HG03196 (cell line): ENCODE measurements around the gene KCNMA1.
"Not testable (repeated sequence)": the region's sequence is repeated elsewhere in the genome, so short reads cannot be mapped to it uniquely, and the experiment has no call there.

Experiments used
- ATAC-seq: cut with Tn5 transposase; IDR thresholded peaks from one replicate; pipeline ENCODE4 v1.9.1; 2021; ENCODE audit not compliant: unreplicated experiment

The KCNMA1 gene

DNA sequence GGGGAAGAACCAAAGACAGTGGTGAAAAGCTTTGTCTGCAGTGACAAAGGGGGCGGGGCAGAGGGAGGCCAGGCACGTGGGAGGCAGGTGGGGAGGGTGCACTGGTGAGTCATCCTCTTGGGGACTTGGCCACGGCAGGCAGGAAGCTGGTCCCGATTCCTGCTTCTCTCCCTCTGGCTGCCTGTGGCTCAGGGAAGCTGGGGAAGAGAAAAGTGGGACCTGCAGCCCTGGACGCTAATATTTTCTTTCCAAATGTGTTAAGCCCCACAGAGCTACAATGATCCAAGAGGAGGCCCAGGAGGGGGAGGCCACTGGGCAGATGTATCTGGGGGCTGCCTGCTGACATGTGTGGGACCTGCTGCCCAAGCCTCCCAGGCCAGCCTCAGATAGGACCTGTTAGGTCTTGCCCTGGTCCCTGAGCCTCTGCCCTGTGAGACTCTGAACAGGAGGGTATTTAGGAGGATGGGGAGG lies 231.8 kb downstream of the KCNMA1 start:
- no peak for ATAC-seq

GRCh38 chr10:77404810-77405209 lies 232.8 kb downstream of the KCNMA1 start:
- ATAC-seq: no peak

GRCh38 chr10:77403761-77404160 lies 233.8 kb downstream of the KCNMA1 start:
- no peak for ATAC-seq

GRCh38 chr10:77401683-77402082 lies 235.9 kb downstream of the KCNMA1 start:
- no peak for ATAC-seq

DNA sequence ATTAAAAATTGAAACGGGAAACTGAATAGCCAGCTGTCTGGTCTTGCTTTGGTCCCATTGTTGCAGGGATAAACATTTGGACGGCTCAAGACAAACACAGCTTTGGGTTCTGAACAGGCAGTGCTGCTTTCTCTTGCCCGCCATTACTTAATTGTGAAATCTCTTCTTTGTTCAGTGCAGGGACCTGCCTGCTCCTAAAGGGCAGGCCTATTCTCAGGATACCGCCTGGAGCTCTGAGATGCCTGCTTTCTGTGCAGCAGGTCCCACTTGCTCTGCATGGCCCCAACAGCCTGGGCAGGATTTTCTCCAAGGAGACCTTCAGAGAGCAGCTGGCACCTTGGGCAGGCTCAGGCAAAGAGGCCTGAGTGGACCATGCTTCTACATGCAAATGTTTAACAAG lies 237.6 kb downstream of the KCNMA1 start:
- no peak for ATAC-seq

DNA sequence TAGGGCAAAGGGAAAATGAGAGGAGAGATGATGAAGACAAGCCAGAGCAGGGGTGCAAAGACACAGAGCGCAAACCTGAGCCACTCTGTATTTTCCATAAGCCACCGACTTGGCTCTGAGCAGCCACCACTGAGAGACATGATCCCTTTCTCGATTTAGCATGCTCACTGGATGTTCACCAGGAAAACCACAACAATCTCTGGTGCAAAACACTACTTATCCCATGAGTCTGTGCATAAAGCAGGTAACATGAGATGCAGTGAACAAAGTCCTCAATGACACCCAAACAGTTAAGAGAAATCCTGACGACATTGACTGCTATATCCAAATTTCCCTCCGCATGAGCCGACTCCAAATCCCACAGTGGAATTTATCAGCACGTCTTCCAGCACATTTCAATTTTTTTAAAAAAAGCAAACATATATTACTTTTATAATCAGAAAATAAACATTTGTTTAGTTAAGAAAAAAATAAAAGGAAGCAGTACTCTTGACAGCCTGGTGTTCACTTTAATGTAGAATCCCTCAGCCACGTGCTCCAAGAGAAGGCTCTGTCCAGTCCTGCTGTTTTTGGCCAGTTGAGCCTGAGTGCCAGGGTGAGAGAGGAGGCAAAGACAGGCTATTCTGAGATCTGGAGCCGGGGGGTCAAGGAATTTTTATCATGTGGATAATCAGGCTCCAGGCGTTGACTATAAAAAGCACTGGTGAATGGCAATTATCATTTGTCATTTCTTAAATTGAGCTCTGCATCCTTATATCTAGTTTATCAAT lies 238.4 kb downstream of the KCNMA1 start:
- ATAC-seq: no peak

DNA sequence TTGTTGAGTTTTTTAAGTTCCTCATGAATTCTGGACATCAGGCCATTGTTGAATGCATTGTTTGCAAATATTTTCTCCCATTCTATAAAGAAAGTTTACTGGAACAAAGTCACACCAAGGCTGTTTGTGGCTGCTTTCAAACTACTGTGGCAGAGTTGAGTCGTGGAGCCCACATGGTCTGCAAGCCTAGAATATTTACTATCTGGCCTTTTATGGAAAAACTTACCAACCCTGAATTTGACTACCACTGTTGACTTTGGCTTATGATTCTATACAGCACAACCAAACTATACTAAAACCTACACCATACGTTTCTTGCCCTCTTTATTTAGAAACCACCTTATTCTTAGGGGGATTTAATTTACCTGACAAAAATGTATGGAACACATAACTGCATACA lies 239.1 kb downstream of the KCNMA1 start:
- no peak for ATAC-seq

GRCh38 chr10:77397103-77397502 lies 240.5 kb downstream of the KCNMA1 start:
- ATAC-seq: no peak

- ATAC-seq: no peak
Observed at GRCh38 chr10:77396290-77396689, 241.3 kb downstream of the KCNMA1 start.

DNA sequence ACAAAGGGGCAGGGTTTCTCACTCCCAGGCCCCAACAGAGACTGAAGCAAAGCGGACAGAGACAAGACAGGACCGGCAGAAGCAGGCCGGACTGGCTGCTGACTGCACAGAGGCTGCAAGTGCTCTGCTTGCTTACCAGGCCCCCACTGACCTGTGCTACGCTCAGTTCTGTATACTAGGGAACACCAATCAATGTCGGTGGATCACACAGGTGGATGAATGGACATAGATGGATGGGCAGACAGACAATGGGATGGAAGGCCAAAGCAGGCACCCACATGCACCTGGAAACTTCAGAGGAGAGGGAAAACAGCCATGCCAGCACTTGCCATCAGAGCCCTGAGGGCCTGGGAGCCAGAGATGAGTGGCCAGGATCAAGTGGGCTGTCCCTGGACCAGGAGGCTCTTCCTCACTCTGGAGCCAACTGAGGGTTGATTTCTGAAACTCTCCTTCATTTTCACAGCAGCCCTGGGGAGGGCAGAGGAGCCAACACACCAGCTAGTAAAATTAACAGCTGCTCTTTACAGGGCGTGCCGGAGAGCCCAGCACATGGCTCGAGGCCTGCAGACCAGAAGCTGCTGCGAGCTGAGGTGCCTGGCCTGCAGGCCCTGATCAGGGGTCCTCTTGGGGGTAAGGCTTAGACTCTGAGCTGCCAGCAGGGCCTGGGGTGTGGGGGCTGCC lies 243.6 kb downstream of the KCNMA1 start:
- no peak for ATAC-seq

DNA sequence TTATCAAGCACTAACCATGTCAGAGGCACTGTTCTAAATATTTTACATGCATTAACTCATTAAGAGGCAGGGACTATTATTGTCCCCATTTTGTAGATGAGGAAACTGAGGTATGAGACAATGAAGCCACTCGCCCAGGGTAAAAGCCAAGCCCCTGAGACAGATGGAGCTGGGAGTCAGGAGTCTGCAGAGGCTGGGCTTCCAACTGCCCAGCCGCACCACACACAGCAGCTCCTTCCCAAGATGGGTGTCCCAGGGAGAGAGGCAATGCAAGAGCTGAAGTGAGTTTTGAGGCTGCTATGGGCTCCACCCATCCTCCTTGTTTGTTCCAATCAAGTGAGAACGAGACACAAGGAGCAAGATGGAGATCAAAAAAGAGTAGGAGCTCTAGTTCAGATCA lies 244.2 kb downstream of the KCNMA1 start:
- ATAC-seq: no peak

GRCh38 chr10:77392851-77393250 lies 244.8 kb downstream of the KCNMA1 start:
- no peak for ATAC-seq

DNA sequence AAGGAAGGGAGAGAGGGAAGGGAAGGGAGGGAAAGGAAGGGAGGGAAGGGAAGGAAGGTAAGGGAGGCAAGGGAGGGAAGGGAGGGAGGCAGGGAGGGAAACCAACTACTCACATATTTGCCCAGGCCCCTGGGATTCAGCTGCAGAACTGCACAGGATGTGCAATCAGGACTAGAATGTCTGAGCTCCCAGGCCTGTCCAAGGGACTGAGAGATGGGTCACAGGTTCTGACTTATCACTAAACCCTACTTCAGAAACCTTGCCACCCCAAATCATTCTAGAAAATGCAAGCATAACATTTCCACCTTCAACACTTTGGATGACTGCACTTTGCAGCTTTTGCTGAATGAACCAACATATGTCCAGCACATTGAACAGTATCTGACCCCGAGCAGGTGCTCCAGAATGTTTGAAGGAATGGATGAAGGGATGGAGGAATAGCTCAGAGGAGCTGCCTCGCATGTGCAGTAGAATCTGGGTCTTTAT lies 245.3 kb downstream of the KCNMA1 start:
- ATAC-seq: no peak

GRCh38 chr10:77391605-77392235 lies 245.9 kb downstream of the KCNMA1 start:
- no peak for ATAC-seq

- no peak for ATAC-seq
Observed at GRCh38 chr10:77390481-77390891, 247.1 kb downstream of the KCNMA1 start.

GRCh38 chr10:77388571-77389100 lies 249.0 kb downstream of the KCNMA1 start:
- ATAC-seq: no peak

GRCh38 chr10:77387701-77388100 lies 249.9 kb downstream of the KCNMA1 start:
- ATAC-seq: not testable (repeated sequence)

GRCh38 chr10:77387247-77387646 lies 250.4 kb downstream of the KCNMA1 start:
- no peak for ATAC-seq

- ATAC-seq: no peak
Observed at GRCh38 chr10:77386838-77387237, 250.8 kb downstream of the KCNMA1 start.

DNA sequence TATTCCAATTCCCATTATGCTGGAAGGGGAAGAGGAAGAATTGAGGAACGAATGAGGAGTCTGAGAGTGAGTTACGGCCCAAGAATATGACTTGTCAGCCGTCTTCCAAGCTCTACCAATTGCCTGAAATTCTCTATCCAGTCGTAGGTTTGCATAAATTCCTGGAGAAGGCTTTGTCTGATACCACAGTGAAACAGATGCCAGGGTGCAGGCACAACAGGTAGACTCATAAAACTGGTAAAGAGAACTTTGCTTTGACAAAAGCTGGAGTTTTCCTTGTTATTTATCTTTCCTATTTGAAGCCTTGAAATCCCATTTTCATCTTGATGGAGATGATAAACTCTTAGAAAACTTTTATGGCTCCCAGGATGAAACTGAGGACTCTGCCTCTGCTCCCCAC lies 251.2 kb downstream of the KCNMA1 start:
- ATAC-seq: no peak

DNA sequence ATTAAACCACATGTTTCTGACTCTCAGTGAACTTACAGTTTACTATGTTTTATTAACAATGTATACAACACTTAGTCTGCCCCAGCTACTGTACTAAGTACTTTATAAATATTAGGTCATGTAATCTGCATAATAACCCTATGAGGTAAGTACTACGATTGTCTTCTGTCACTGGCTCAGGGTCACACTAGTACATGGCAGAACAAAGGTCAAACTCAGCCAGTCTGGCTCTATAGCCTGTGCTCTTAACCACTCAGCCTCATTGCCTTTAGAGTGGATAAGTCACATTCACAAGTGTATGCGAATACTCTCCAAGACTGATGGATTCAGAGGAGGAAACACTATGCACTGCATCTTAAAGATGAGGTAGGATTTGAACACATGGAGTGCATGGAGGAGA lies 252.3 kb downstream of the KCNMA1 start:
- ATAC-seq: no peak
